ENCODE data around the gene SLX9. TPM values are rescaled to one million over a fixed set of nuclear protein-coding genes. Genes with fewer than 3 reads are reported as not detected.

Gene SLX9
- polyA plus RNA-seq, 1 of the 3 experiments (the other 2 are of a cell fraction) = 42.9 TPM

DNA sequence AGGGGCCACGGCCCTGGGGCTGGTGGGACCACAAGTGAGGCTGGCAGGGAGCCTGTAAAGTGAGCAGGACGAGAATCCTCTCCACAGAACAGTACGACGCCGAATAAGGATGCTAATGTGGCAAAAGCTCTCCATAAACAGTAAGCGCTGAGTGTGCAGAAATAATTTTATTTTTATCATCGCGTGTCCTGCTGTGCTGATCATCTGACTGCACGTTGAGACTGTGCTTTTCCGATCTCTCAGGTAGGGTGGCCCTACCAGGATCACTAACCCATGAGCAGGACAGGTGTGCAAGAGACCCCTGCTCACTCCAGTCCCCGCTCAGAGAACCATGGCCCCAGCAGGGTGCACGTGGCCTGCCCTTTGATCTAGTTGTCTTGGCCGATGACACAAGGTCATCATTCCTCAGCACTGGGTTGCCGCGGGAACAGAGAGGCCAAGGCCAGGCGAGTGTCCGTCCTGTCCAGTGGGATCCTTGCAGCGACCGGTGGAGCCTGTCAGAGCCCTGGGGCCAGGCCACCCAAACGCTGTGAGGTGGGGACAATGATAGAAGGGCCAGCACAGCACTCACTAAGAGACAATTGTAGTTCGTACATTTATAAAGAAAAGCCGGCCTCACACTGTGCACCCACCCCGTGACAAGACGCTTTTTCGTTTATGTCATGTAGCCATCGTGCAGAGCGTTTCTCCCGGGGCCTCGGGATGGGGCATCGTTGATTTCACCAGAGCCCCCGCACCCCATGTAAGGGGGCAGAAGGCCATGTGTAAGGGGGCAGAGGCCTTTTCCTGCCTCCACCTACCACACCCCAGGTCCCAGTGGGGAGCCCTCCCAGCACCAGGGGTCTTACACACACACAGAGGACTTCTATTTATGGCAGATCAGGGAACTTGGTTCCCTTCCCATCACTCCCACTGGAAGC, 81.9 kb downstream of the SLX9 start:
- H3K4me2 ChIP-seq = no peak overlapping the region
- DNase-seq = no peak
- no peaks in the 10 kb centered on the region for H3K79me2 ChIP-seq (ENCODE audit: insufficient read depth)
- H3K9me2 ChIP-seq = no peaks in the 10 kb centered on the region
- 85% methylated on average over 25 of the region's 31 CpGs for WGBS (ENCODE audit: low lambda C conversion rate)
- no peaks in the 10 kb centered on the region for H3F3A ChIP-seq (replicated peaks; ENCODE audit: insufficient read depth)
- TF ChIP-seq MEF2A (IDR thresholded peaks at IDR 0.05; ENCODE audit: borderline replicate concordance, low read depth) (no peak), FOXJ3 (CRISPR knock-in tag; IDR thresholded peaks at IDR 0.05) (no peak), RCOR1 (IDR thresholded peaks at IDR 0.05; ENCODE audit: low read length) (no peak), GATA2 (CRISPR knock-in tag; IDR thresholded peaks at IDR 0.05) (no peak), NFIC (IDR thresholded peaks at IDR 0.05; ENCODE audit: borderline replicate concordance) (no peak)
- no peaks in the 10 kb centered on the region for H3K27me3 ChIP-seq (ENCODE audit: insufficient read depth)
- no peaks in the 10 kb centered on the region; a peak in 1 of 4 replicates for H3K4me1 ChIP-seq (ENCODE audit: control insufficient read depth in 1 of 2, insufficient read depth in 2 of 2, low read depth in 1 of 2, low read length in 1 of 2)
- H3K9ac ChIP-seq = no peak overlapping the region
- H3K36me3 ChIP-seq (replicated peaks in 1 of 2; ENCODE audit: control insufficient read depth in 1 of 2, insufficient read depth in 2 of 2, low read length in 1 of 2) = no peaks in the 10 kb centered on the region
- H3K27ac ChIP-seq (ENCODE audit: low read depth in 2 of 2, low read length in 1 of 2) = no peak overlapping the region
- H2AFZ ChIP-seq (ENCODE audit: low read depth) = no peak overlapping the region
- no peak overlapping the region for H3K4me3 ChIP-seq (ENCODE audit: low read depth in 2 of 2, low read length in 1 of 2)
- ChIA-PET POLR2A (no interaction called here), CTCF (no interaction called here)
- no peaks in the 10 kb centered on the region for H4K20me1 ChIP-seq (ENCODE audit: insufficient read depth)
- no peaks in the 10 kb centered on the region for H3K9me3 ChIP-seq

GRCh38 chr21:45022348-45022675, 82.5 kb downstream of the SLX9 start:
- Histone ChIP-seq H3F3A (replicated peaks; ENCODE audit: insufficient read depth) (no peaks in the 10 kb centered on the region), H3K9me3 (no peaks in the 10 kb centered on the region), H3K79me2 (ENCODE audit: insufficient read depth) (no peaks in the 10 kb centered on the region), H2AFZ (ENCODE audit: low read depth) (no peak overlapping the region), H3K4me3 (ENCODE audit: low read depth in 2 of 2, low read length in 1 of 2) (no peak overlapping the region), H3K36me3 (replicated peaks in 1 of 2; ENCODE audit: control insufficient read depth in 1 of 2, insufficient read depth in 2 of 2, low read length in 1 of 2) (no peaks in the 10 kb centered on the region), H3K27ac (ENCODE audit: low read depth in 2 of 2, low read length in 1 of 2) (no peak overlapping the region), H3K27me3 (ENCODE audit: insufficient read depth) (no peaks in the 10 kb centered on the region), H3K9me2 (no peaks in the 10 kb centered on the region), H3K4me1 (ENCODE audit: control insufficient read depth in 1 of 2, insufficient read depth in 2 of 2, low read depth in 1 of 2, low read length in 1 of 2) (no peaks in the 10 kb centered on the region; a peak in 1 of 4 replicates), H4K20me1 (ENCODE audit: insufficient read depth) (no peaks in the 10 kb centered on the region), H3K9ac (no peak overlapping the region), H3K4me2 (no peak overlapping the region)
- CTCF ChIA-PET = no interaction called here
- POLR2A ChIA-PET = no interaction called here
- no peak for DNase-seq
- WGBS (ENCODE audit: low lambda C conversion rate) = 80% methylated on average over 8 of the region's 8 CpGs
- no peak for TF ChIP-seq MEF2A (IDR thresholded peaks at IDR 0.05; ENCODE audit: borderline replicate concordance, low read depth)
- no peak for TF ChIP-seq REST (IDR thresholded peaks at IDR 0.05; ENCODE audit: low read depth, low read length)
- TF ChIP-seq FOXM1 (IDR thresholded peaks at IDR 0.05; ENCODE audit: low read depth) = no peak
- TF ChIP-seq TAF1 (IDR thresholded peaks at IDR 0.05; ENCODE audit: borderline replicate concordance, low read depth, low read length) = no peak
- no peak for TF ChIP-seq TEAD4 (IDR thresholded peaks at IDR 0.05; ENCODE audit: borderline replicate concordance, insufficient read depth)

Measured in SK-N-SH (cell line).